GM12874 (cell line): ENCODE data around the gene C18orf63.

Experiments
- TF ChIP-seq, protein P1 (sequence below): IDR thresholded peaks from 2 replicates; pipeline ENCODE4 v1.5.1; 2011; ENCODE audit warnings: low read depth, mild to moderate bottlenecking, control low read depth, low read length, moderate library complexity; ENCODE audit not compliant: insufficient read depth

Gene C18orf63

DNA sequence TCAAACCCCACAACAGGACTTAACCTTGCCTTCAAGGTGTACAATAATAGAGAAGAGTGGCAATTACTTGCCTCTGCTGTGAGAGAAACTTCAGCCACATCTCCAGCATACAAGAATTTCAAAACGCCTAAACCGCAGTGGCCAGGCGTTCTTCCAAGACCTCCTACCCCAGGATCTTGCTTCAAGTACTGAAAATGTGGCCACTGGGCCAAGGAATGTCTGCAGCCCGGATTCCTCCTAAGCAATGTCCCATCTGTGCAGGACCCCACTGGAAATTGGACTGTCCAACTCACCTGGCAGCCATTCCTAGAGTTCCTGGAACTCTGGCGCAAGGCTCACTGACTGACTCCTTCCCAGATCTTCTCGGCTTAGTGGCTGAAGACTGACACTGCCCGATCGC lies 21.1 kb upstream of the C18orf63 start:
- TF ChIP-seq, protein P1, sequence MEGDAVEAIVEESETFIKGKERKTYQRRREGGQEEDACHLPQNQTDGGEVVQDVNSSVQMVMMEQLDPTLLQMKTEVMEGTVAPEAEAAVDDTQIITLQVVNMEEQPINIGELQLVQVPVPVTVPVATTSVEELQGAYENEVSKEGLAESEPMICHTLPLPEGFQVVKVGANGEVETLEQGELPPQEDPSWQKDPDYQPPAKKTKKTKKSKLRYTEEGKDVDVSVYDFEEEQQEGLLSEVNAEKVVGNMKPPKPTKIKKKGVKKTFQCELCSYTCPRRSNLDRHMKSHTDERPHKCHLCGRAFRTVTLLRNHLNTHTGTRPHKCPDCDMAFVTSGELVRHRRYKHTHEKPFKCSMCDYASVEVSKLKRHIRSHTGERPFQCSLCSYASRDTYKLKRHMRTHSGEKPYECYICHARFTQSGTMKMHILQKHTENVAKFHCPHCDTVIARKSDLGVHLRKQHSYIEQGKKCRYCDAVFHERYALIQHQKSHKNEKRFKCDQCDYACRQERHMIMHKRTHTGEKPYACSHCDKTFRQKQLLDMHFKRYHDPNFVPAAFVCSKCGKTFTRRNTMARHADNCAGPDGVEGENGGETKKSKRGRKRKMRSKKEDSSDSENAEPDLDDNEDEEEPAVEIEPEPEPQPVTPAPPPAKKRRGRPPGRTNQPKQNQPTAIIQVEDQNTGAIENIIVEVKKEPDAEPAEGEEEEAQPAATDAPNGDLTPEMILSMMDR: no peak

DNA sequence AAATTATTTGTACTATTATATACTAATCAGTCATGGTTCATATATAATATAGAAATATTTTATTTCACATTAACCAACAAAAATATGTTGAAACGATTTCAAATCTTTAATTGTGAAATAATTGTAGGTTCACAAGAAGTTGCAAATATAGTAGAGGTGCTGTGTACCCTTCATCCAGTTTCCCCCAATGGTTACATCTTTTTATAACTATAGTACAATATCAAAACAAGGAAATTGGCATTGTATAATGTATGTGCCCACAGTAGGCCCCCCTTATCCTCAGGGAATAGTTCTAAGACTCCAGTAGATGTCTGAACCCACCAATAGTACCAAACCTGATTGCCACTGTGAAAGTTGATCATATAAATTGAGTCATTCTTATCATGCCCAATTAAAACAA lies 16.5 kb upstream of the C18orf63 start:
- TF ChIP-seq, protein P1: no peak

DNA sequence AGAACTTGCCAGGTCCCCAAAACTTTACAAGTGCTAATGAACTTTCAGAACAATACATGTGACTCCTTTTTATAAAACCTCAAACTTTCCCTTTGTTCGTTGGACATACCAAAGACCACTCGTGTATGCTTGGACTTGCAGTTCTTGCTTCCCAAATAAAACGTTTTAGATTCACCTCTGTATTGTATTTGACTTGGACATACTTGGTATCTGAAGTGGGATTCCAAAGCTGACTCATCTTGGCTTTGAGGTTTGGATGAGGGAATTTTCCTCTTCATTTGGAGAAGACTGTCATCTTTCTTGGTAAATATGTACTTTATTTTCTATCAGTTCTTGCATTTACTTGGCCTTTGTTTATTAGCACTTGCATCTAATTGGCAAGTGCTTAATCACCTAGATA lies 15.9 kb upstream of the C18orf63 start:
- TF ChIP-seq, protein P1: no peak

DNA sequence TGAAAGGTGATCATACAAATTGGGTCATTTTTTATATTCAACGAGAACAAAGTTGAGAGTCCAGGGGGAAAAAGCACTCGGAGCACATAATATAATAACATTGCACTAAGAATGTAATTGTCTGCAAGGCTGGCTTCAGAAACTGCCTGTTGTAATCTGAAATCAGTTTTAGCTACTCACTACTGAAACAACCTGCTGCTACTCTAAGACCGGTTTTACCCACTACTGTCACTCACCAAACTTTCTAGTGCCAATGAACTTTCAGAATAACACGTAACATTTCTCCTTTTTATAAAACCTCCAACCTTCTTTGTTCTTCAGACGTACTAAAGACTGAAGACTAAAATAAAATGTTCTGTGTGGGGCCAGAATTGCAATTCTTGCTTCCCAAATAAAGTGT lies 12.3 kb upstream of the C18orf63 start:
- TF ChIP-seq, protein P1: no peak

DNA sequence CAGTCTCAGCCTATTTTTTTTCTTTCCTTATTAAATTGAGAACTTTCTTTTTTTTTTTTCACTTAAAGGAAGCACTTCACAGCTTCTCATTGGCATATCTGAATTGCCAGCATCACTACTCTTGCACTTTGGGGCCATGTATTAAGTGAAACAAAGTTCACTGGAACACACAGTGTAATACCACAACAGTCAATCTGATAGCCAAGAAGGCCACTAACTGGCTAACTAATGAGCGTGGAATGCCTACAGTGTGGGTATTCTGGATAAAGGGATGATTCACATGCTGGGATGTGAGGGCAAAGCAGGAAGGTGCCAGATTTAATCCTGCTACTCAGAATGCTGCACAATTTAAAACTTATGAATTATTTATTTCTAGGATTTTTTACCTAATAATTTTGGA lies 11.7 kb upstream of the C18orf63 start:
- TF ChIP-seq, protein P1: no peak

DNA sequence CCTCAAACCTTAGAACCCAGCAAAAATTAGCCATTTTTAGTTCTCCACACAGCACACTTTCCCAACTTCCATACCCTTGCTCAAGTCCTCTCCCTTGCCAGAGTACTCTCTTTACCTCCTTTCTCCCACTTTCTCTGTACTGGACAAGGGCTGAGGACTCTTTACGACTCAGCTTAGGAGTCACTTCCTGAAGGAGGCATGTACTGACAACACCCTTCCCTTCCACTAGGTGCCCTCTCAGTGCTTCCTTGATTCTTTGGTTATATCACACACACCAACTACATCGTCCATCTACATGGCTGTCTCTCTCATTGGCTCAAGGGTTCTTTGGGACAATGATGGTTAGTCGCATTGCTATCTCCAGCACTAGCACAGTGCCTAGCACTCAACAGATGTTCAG lies 5.2 kb upstream of the C18orf63 start:
- TF ChIP-seq, protein P1: peak; percentile 40

DNA sequence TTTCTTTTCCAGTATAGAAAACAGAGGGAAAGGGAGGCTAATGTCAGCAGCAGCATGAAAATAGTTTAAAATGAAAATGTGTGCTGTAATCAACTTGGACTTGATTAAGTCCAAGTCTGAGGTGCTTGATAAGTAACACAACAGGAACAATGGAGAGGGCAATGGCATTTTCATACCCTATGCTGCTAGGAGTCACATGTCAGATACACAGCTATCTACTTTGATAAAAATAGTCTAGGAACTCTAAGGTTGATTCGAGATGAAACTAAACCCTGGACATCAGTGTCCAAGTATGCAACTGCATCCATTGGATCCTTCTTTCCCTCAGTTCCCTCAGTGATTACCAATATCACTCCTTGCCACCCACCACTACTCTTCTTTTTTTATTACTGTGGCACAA lies 4.6 kb upstream of the C18orf63 start:
- TF ChIP-seq, protein P1: no peak
